ENCODE measurements around the gene DOCK9. TPM values are rescaled to one million over a fixed set of nuclear protein-coding genes. Genes with fewer than 3 reads are reported as not detected.

DOCK9 gene
- polyA plus RNA-seq, 3 donors, result 0.01 TPM; not detected in 2

GRCh38 chr13:98915563-98915962 is 62.3 kb downstream of the DOCK9 start:
- no peak overlapping the region for H3K4me3 ChIP-seq (replicated peaks in 1 of 3; ENCODE audit: low read depth in 2 of 3, low read length in 3 of 3)
- H3K4me1 ChIP-seq (ENCODE audit: control insufficient read depth in 1 of 2, insufficient read depth in 2 of 2, low read length in 2 of 2), result peaks cover 3 to 7% of the 10 kb centered on the region in 2 donors
- H3K79me2 ChIP-seq (ENCODE audit: insufficient read depth, low read length), result no peaks in the 10 kb centered on the region
- Mint-ChIP-seq H3K27me3 (ENCODE audit: low read depth in 3 of 3) (peaks cover 0 to 10% (median 0%) of the 10 kb centered on the region in 3 donors), H3K4me1 (peaks cover 12% of the 10 kb centered on the region), H3K4me3 (no peak overlapping the region), H3K27ac (no peak overlapping the region), H3K36me3 (no peaks in the 10 kb centered on the region), H3K9me3 (no peaks in the 10 kb centered on the region)
- no peak overlapping the region for H3K27ac ChIP-seq (ENCODE audit: low read depth in 1 of 2, low read length in 2 of 2)
- DNase-seq, result no peak
- intact Hi-C loops (cut with micrococcal nuclease), result no loop called here
- H3K27me3 ChIP-seq (ENCODE audit: control insufficient read depth in 2 of 2, insufficient read depth in 2 of 2, low read length in 2 of 2), result peaks cover 0 to 3% of the 10 kb centered on the region in 2 donors
- no peak overlapping the region for H2AFZ ChIP-seq (ENCODE audit: insufficient read depth, low read depth, low read length, poor library complexity, severe bottlenecking)
- WGBS (ENCODE audit: insufficient coverage), result no CpG with 5 or more reads among the region's 1 CpG
- no peaks in the 10 kb centered on the region for H4K20me1 ChIP-seq (ENCODE audit: insufficient read depth, low read length)
- no peaks in the 10 kb centered on the region for H3K9me3 ChIP-seq (replicated peaks in 1 of 2; ENCODE audit: control insufficient read depth in 1 of 2, insufficient read depth in 1 of 2, low read length in 2 of 2)
- no peak overlapping the region for H3K9ac ChIP-seq (ENCODE audit: insufficient read depth, low read length, poor library complexity, severe bottlenecking)
- no peak overlapping the region for H3K4me2 ChIP-seq (replicated peaks; ENCODE audit: extremely low read depth, low read length, poor library complexity, severe bottlenecking)
- no peak for TF ChIP-seq CTCF (IDR thresholded peaks at IDR 0.05)
- H3K36me3 ChIP-seq (replicated peaks in 1 of 2; ENCODE audit: control insufficient read depth in 1 of 2, insufficient read depth in 2 of 2, low read length in 2 of 2), result no peaks in the 10 kb centered on the region

GRCh38 chr13:98913741-98914140 is 64.1 kb downstream of the DOCK9 start:
- Mint-ChIP-seq H3K36me3 (no peaks in the 10 kb centered on the region), H3K4me1 (peaks cover 12% of the 10 kb centered on the region), H3K27me3 (ENCODE audit: low read depth in 3 of 3) (peaks cover 0 to 10% (median 3%) of the 10 kb centered on the region in 3 donors), H3K9me3 (peaks cover 0 to 3% (median 0%) of the 10 kb centered on the region in 7 donors), H3K4me3 (no peak overlapping the region), H3K27ac (no peak overlapping the region)
- Histone ChIP-seq H3K79me2 (ENCODE audit: insufficient read depth, low read length) (no peaks in the 10 kb centered on the region), H3K9me3 (replicated peaks in 1 of 2; ENCODE audit: control insufficient read depth in 1 of 2, insufficient read depth in 1 of 2, low read length in 2 of 2) (no peaks in the 10 kb centered on the region), H3K9ac (ENCODE audit: insufficient read depth, low read length, poor library complexity, severe bottlenecking) (no peak overlapping the region), H3K4me2 (replicated peaks; ENCODE audit: extremely low read depth, low read length, poor library complexity, severe bottlenecking) (no peak overlapping the region), H3K27me3 (ENCODE audit: control insufficient read depth in 2 of 2, insufficient read depth in 2 of 2, low read length in 2 of 2) (peaks cover 0 to 3% of the 10 kb centered on the region in 2 donors), H2AFZ (ENCODE audit: insufficient read depth, low read depth, low read length, poor library complexity, severe bottlenecking) (peak overlapping the region; percentile 35), H4K20me1 (ENCODE audit: insufficient read depth, low read length) (no peaks in the 10 kb centered on the region), H3K27ac (ENCODE audit: low read depth in 1 of 2, low read length in 2 of 2) (no peak overlapping the region), H3K36me3 (replicated peaks in 1 of 2; ENCODE audit: control insufficient read depth in 1 of 2, insufficient read depth in 2 of 2, low read length in 2 of 2) (no peaks in the 10 kb centered on the region), H3K4me1 (ENCODE audit: control insufficient read depth in 1 of 2, insufficient read depth in 2 of 2, low read length in 2 of 2) (peaks cover under 1 to 7% of the 10 kb centered on the region in 2 donors), H3K4me3 (replicated peaks in 1 of 3; ENCODE audit: low read depth in 2 of 3, low read length in 3 of 3) (no peak overlapping the region)
- WGBS (ENCODE audit: insufficient coverage), result 5% methylated on average over 4 of the region's 5 CpGs
- no peak for DNase-seq
- intact Hi-C loops (cut with micrococcal nuclease), result no loop called here
- no peak for TF ChIP-seq CTCF (IDR thresholded peaks at IDR 0.05)

Measured in CD14-positive monocyte (primary cell).